Panc1 (cell line): Measurements from ENCODE around the gene B9D2.

Experiments used
- CTCF ChIP-seq: fragments of 450-650 bp; IDR thresholded peaks from 2 replicates; pipeline ENCODE4 v1.5.1; 2017; ENCODE audit warnings: mild to moderate bottlenecking
- REST ChIP-seq, 2 experiments: IDR thresholded peaks; 2 replicates each; pipeline ENCODE4 v1.6.1; 2011 to 2012; ENCODE audit warnings: low read depth in 2 of 2, control low read depth in 1 of 2, low read length in 1 of 2, mild to moderate bottlenecking in 1 of 2, moderate library complexity in 1 of 2; ENCODE audit not compliant: insufficient read depth in 1 of 2
- TCF7L2 ChIP-seq: IDR thresholded peaks from 2 replicates; pipeline ENCODE4 v1.6.1; 2011; ENCODE audit warnings: mild to moderate bottlenecking, low read depth, low read length, inconsistent platforms

- TF ChIP-seq CTCF (no peak), REST (IDR thresholded peaks at IDR 0.05; ENCODE audit: insufficient read depth in 1 of 2, low read depth in 2 of 2, low read length in 1 of 2) (no peak), TCF7L2 (no peak)
These were observed 6.8 kb downstream of the B9D2 start for GRCh38 chr19:41356984-41357739.
